GM12872 (cell line): ENCODE measurements around the gene UBE2C.

Experiments
- CTCF ChIP-seq: IDR thresholded peaks from 3 replicates; pipeline ENCODE4 v1.5.1; 2011; ENCODE audit warnings: low read depth, mild to moderate bottlenecking, low read length, moderate library complexity; ENCODE audit not compliant: insufficient read depth

The UBE2C gene

GRCh38 chr20:45832619-45833018 lies 20.2 kb downstream of the UBE2C start:
- no peak for TF ChIP-seq CTCF

GRCh38 chr20:45833030-45833882 lies 20.8 kb downstream of the UBE2C start, which contains the start of gene SNX21:
Gene SNX21, plus strand, starts transcription at chr20:45833799. Its CDS starts 121 bp downstream, at chr20:45833920.
- no peak for TF ChIP-seq CTCF

GRCh38 chr20:45833883-45834796 lies 21.7 kb downstream of the UBE2C start:
- TF ChIP-seq CTCF, result no peak

GRCh38 chr20:45834797-45835161 lies 22.3 kb downstream of the UBE2C start:
- no peak for TF ChIP-seq CTCF

GRCh38 chr20:45835329-45835765 lies 22.9 kb downstream of the UBE2C start:
- TF ChIP-seq CTCF, result no peak; the same call in 2 of the 3 replicates

GRCh38 chr20:45835825-45836224 lies 23.4 kb downstream of the UBE2C start:
- no peak for TF ChIP-seq CTCF

- no peak for TF ChIP-seq CTCF
These were observed 24.4 kb downstream of the UBE2C start for GRCh38 chr20:45836841-45837240.
